ENCODE measurements around the gene PBX1.

DNA sequence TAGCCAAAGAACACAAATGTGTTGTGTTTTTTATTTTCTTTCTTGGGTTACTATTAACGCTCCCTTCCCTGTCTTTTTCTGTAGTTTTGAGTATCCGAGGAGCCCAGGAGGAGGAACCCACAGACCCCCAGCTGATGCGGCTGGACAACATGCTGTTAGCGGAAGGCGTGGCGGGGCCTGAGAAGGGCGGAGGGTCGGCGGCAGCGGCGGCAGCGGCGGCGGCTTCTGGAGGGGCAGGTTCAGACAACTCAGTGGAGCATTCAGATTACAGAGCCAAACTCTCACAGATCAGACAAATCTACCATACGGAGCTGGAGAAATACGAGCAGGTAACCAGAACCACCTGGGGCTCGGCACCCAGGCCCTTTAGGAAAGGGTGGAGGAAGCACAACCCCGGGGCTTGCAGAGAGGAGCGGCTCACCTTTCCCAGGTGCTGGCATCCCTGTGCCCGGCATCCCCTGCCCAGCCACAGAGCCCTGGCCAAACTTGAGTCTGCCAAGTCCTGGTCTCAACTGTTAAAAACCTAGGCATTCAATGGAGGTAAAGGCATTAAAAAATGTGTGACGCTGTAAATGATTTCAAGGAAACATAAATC is 233.5 kb downstream of the PBX1 start:
- TF ChIP-seq POLR2A (IDR thresholded peaks at IDR 0.05) (no peak), POLR2AphosphoS5 (IDR thresholded peaks at IDR 0.05) (no peak)
- TF ChIP-seq, protein P1, sequence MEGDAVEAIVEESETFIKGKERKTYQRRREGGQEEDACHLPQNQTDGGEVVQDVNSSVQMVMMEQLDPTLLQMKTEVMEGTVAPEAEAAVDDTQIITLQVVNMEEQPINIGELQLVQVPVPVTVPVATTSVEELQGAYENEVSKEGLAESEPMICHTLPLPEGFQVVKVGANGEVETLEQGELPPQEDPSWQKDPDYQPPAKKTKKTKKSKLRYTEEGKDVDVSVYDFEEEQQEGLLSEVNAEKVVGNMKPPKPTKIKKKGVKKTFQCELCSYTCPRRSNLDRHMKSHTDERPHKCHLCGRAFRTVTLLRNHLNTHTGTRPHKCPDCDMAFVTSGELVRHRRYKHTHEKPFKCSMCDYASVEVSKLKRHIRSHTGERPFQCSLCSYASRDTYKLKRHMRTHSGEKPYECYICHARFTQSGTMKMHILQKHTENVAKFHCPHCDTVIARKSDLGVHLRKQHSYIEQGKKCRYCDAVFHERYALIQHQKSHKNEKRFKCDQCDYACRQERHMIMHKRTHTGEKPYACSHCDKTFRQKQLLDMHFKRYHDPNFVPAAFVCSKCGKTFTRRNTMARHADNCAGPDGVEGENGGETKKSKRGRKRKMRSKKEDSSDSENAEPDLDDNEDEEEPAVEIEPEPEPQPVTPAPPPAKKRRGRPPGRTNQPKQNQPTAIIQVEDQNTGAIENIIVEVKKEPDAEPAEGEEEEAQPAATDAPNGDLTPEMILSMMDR (IDR thresholded peaks at IDR 0.05): no peak

Measured in sigmoid colon (tissue), 4 donors.